Loucy (cell line): Measurements from ENCODE around the gene ACTBL2.

ENCODE experiments used
- CTCF ChIP-seq: fragments of 200-600 bp; sonication (generic); conservative IDR thresholded peaks from 2 replicates; pipeline ENCODE4 v1.5.1; 2014; ENCODE audit warnings: mild to moderate bottlenecking, antibody characterized with exemption, low read length
- EZH2phosphoT487 ChIP-seq: fragments of 200-600 bp; IDR thresholded peaks from 2 replicates; pipeline ENCODE4 v1.6.1; 2018; ENCODE audit warnings: antibody characterized with exemption, mild to moderate bottlenecking, moderate library complexity, borderline replicate concordance

- no peak for TF ChIP-seq CTCF
- no peak for TF ChIP-seq EZH2phosphoT487
These were observed 19.0 kb upstream of the ACTBL2 start for GRCh38 chr5:57501414-57502201.
